ENCODE data around the gene ZBTB16.

ZBTB16 gene

GRCh38 chr11:114218508-114218907 is 159.0 kb downstream of the ZBTB16 start:
- DNase-seq = no peak

- no peak for DNase-seq
These were observed 160.2 kb downstream of the ZBTB16 start for GRCh38 chr11:114219559-114220349.

- DNase-seq = no peak
These were observed 161.5 kb downstream of the ZBTB16 start for GRCh38 chr11:114221037-114221436.

- DNase-seq = no peak
These were observed 166.2 kb downstream of the ZBTB16 start for GRCh38 chr11:114225661-114226060.

- no peak for DNase-seq
These were observed 166.8 kb downstream of the ZBTB16 start for GRCh38 chr11:114226356-114226755.

- DNase-seq = no peak
These were observed 169.2 kb downstream of the ZBTB16 start for GRCh38 chr11:114228435-114229411.

- no peak for DNase-seq
These were observed 170.7 kb downstream of the ZBTB16 start for GRCh38 chr11:114230031-114230704.

- no peak for DNase-seq
These were observed 173.0 kb downstream of the ZBTB16 start for GRCh38 chr11:114232400-114233059.

GRCh38 chr11:114233755-114234154 is 174.2 kb downstream of the ZBTB16 start:
- no peak for DNase-seq

GRCh38 chr11:114236829-114237228 is 177.3 kb downstream of the ZBTB16 start:
- no peak for DNase-seq

GRCh38 chr11:114237321-114238280 is 178.1 kb downstream of the ZBTB16 start:
- DNase-seq = no peak

- DNase-seq = no peak
These were observed 180.2 kb downstream of the ZBTB16 start for GRCh38 chr11:114239753-114240161.

GRCh38 chr11:114242032-114242431 is 182.5 kb downstream of the ZBTB16 start:
- no peak for DNase-seq

- DNase-seq = no peak
These were observed 184.2 kb downstream of the ZBTB16 start for GRCh38 chr11:114243461-114244372.

GRCh38 chr11:114244726-114245394 is 185.3 kb downstream of the ZBTB16 start:
- DNase-seq = no peak

GRCh38 chr11:114246321-114247069 is 187.0 kb downstream of the ZBTB16 start:
- no peak for DNase-seq

- no peak for DNase-seq
These were observed 187.7 kb downstream of the ZBTB16 start for GRCh38 chr11:114247070-114247789.

GRCh38 chr11:114250180-114250579 is 190.7 kb downstream of the ZBTB16 start:
- no peak for DNase-seq
